ENCODE results near the gene CRNKL1.

The CRNKL1 gene

GRCh38 chr20:20078041-20078440, 25.8 kb upstream of the CRNKL1 start:
- no peak overlapping the region for H3K4me3 ChIP-seq (ENCODE audit: low read depth, low read length)
- TF ChIP-seq, protein P1, sequence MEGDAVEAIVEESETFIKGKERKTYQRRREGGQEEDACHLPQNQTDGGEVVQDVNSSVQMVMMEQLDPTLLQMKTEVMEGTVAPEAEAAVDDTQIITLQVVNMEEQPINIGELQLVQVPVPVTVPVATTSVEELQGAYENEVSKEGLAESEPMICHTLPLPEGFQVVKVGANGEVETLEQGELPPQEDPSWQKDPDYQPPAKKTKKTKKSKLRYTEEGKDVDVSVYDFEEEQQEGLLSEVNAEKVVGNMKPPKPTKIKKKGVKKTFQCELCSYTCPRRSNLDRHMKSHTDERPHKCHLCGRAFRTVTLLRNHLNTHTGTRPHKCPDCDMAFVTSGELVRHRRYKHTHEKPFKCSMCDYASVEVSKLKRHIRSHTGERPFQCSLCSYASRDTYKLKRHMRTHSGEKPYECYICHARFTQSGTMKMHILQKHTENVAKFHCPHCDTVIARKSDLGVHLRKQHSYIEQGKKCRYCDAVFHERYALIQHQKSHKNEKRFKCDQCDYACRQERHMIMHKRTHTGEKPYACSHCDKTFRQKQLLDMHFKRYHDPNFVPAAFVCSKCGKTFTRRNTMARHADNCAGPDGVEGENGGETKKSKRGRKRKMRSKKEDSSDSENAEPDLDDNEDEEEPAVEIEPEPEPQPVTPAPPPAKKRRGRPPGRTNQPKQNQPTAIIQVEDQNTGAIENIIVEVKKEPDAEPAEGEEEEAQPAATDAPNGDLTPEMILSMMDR (IDR thresholded peaks at IDR 0.05; ENCODE audit: borderline replicate concordance, insufficient read depth, low read depth, low read length), result no peak

DNA sequence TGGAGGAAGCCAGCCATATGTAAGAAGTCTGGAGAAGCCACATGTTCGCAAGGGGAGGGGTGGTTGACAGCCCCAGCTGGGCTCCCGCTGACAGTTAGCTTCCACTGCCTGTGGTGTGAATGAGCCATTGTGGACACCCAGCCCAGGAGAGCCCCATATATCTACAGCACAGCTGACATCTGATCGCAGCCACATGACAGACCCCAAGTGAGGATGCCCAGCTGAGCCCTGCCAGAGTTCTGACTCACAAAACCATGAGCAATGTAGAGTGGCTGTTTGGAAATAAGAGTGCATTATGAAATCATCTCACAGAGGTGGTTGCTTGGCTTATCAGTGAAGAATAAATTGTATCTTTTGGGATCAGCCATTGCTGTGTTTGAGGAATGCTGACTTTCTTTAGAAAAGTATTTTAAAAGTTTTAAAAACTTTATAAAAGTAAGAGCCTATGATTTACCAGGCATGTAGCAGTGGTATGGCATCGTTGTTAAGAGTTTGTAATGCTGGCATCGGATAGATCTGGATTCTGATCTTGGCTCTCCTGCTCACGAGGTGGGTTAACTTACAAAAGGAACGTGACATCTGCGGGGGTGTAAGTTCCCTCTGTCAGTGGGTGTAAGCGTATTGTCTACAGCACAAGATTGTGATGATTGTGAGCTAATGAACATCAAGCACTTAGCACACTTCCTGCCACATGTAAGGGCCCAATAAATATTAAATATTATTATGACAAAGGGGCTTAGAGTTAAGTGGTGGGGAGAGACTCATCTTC, 24.2 kb upstream of the CRNKL1 start:
- no peak overlapping the region for H3K4me3 ChIP-seq (ENCODE audit: low read depth, low read length)
- TF ChIP-seq, protein P1 (IDR thresholded peaks at IDR 0.05; ENCODE audit: borderline replicate concordance, insufficient read depth, low read depth, low read length), result no peak

- H3K4me3 ChIP-seq (ENCODE audit: low read depth, low read length), result no peak overlapping the region
- TF ChIP-seq, protein P1 (IDR thresholded peaks at IDR 0.05; ENCODE audit: borderline replicate concordance, insufficient read depth, low read depth, low read length), result no peak
Measured at GRCh38 chr20:20075032-20075431, 22.8 kb upstream of the CRNKL1 start.

GRCh38 chr20:20073801-20074371, 21.6 kb upstream of the CRNKL1 start:
- TF ChIP-seq, protein P1 (IDR thresholded peaks at IDR 0.05; ENCODE audit: borderline replicate concordance, insufficient read depth, low read depth, low read length), result no peak
- no peak overlapping the region for H3K4me3 ChIP-seq (ENCODE audit: low read depth, low read length)

DNA sequence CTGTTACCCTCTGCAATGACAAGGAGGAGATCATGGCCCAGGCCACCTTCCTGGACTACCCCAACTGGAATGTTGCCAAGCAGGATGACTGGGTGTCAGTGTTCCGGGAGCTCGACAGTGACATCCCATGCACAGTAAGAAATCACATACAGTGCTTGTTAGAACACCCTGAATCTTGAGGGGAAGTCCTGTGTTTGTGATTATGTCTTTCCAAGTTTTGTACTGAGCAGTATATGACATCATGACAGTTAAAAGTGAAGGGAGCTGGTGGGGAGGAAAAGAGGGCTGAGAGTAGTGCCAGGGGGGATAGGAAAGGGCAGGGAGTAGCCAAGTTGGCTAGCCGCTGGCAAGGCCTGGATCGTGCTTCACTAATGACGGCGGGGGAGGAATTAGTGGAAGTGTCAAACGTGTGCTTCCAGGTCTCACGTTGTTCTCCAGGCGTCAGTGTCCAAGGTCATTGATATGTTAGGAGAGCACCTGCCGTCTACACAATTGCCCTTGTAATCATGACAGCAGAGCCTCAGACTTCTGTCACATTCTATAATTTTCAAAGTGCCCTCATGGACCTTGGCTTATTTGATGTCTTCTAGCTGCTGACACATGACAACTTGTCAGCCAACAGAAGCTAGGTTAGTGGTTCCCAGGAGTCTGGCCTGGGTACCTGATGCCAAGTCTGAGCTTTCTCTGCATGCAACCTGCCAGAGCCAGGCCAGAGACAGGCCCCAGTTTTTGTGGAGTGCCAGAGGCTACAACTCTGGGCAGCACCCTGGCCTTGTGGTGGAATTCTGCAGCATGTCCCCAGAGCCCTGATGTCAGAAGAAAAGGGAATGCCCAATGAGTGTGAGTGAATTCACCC, 18.8 kb upstream of the CRNKL1 start:
- no peak overlapping the region for H3K4me3 ChIP-seq (ENCODE audit: low read depth, low read length)
- TF ChIP-seq, protein P1 (IDR thresholded peaks at IDR 0.05; ENCODE audit: borderline replicate concordance, insufficient read depth, low read depth, low read length), result no peak

GRCh38 chr20:20065361-20065760, 13.1 kb upstream of the CRNKL1 start:
- no peak overlapping the region for H3K4me3 ChIP-seq (ENCODE audit: low read depth, low read length)
- TF ChIP-seq, protein P1 (IDR thresholded peaks at IDR 0.05; ENCODE audit: borderline replicate concordance, insufficient read depth, low read depth, low read length), result no peak

Measured in GM12875 (cell line).